Measurements from ENCODE around the gene LMCD1. TPM values are rescaled to one million over a fixed set of nuclear protein-coding genes. Genes with fewer than 3 reads are reported as not detected.

The LMCD1 gene
- 1 to 10 TPM in 1 of 2 experiments, under 1 TPM in 1; 0.99 to 1.1 TPM for total RNA-seq

GRCh38 chr3:8501371-8502131 lies at the start of gene LMCD1:
LMCD1 (plus strand) TSS chr3:8501823; CDS start chr3:8501939, 116 bp downstream.
- ChIA-PET CTCF (interaction anchor here (0.8 to 1.3 kb wide), 2 partner anchors 18 to 59 kb away, joined by 3 to 4 read pairs; no protein-coding TSS in a partner anchor), POLR2A (no interaction called here)
- Mint-ChIP-seq H3K27me3 (peaks cover 10% of the 10 kb centered on the region), H3K36me3 (ENCODE audit: low read depth) (no peaks in the 10 kb centered on the region), H3K9me3 (no peaks in the 10 kb centered on the region), H3K4me3 (peak within 1 kb of the TSS; percentile 74), H3K27ac (no peak within 1 kb of the TSS), H3K4me1 (peaks cover 14% of the 10 kb centered on the region)
- peak; percentile 80 for DNase-seq

GRCh38 chr3:8452112-8452511 lies 49.5 kb upstream of the LMCD1 start:
- no peak overlapping the region for H3K27ac Mint-ChIP-seq
- H3K4me1 Mint-ChIP-seq: no peaks in the 10 kb centered on the region
- ChIA-PET POLR2A (no interaction called here), CTCF (no interaction called here)
- H3K4me3 Mint-ChIP-seq: no peak overlapping the region
- peaks cover 7% of the 10 kb centered on the region for H3K27me3 Mint-ChIP-seq
- DNase-seq: no peak
- no peaks in the 10 kb centered on the region for H3K9me3 Mint-ChIP-seq
- H3K36me3 Mint-ChIP-seq (ENCODE audit: low read depth): no peaks in the 10 kb centered on the region

GRCh38 chr3:8453153-8453552 lies 48.5 kb upstream of the LMCD1 start:
- ChIA-PET CTCF (interaction anchor here (1.2 kb wide), 1 partner anchor 138 kb away, joined by 3 read pairs; no protein-coding TSS in a partner anchor), POLR2A (no interaction called here)

GRCh38 chr3:8455526-8456411 lies 45.9 kb upstream of the LMCD1 start:
- Mint-ChIP-seq H3K4me3 (no peak overlapping the region), H3K27me3 (peaks cover 7% of the 10 kb centered on the region), H3K9me3 (no peaks in the 10 kb centered on the region), H3K4me1 (no peaks in the 10 kb centered on the region), H3K27ac (no peak overlapping the region), H3K36me3 (ENCODE audit: low read depth) (no peaks in the 10 kb centered on the region)
- CTCF ChIA-PET: interaction anchor here (1.2 kb wide), 1 partner anchor 14 kb away, joined by 3 read pairs; no protein-coding TSS in a partner anchor
- POLR2A ChIA-PET: no interaction called here
- no peak for DNase-seq

More at GRCh38 chr3:8453153-8453552, 48.5 kb upstream of the LMCD1 start:
- no peak overlapping the region for H3K4me3 Mint-ChIP-seq
- no peaks in the 10 kb centered on the region for H3K9me3 Mint-ChIP-seq
- H3K27me3 Mint-ChIP-seq: peaks cover 7% of the 10 kb centered on the region
- no peak overlapping the region for H3K27ac Mint-ChIP-seq
- H3K4me1 Mint-ChIP-seq: no peaks in the 10 kb centered on the region
- no peak for DNase-seq
- no peaks in the 10 kb centered on the region for H3K36me3 Mint-ChIP-seq (ENCODE audit: low read depth)

- no peak for DNase-seq
- POLR2A ChIA-PET: no interaction called here
- H3K9me3 Mint-ChIP-seq: no peaks in the 10 kb centered on the region
- peaks cover 7% of the 10 kb centered on the region for H3K27me3 Mint-ChIP-seq
- H3K36me3 Mint-ChIP-seq (ENCODE audit: low read depth): no peaks in the 10 kb centered on the region
- no peaks in the 10 kb centered on the region for H3K4me1 Mint-ChIP-seq
- no peak overlapping the region for H3K27ac Mint-ChIP-seq
- CTCF ChIA-PET: interaction anchor here (1.2 kb wide), 1 partner anchor 14 kb away, joined by 3 read pairs; no protein-coding TSS in a partner anchor
- H3K4me3 Mint-ChIP-seq: no peak overlapping the region
Measured at GRCh38 chr3:8456412-8456811, 45.2 kb upstream of the LMCD1 start.

- CTCF ChIA-PET: interaction anchor here (1.2 kb wide), 1 partner anchor 13 kb away, joined by 3 read pairs; no protein-coding TSS in a partner anchor
Measured at GRCh38 chr3:8457039-8457438, 44.6 kb upstream of the LMCD1 start.

GRCh38 chr3:8458238-8458661 lies 43.4 kb upstream of the LMCD1 start:
- Mint-ChIP-seq H3K27ac (no peak overlapping the region), H3K9me3 (no peaks in the 10 kb centered on the region), H3K36me3 (ENCODE audit: low read depth) (no peaks in the 10 kb centered on the region), H3K4me1 (no peaks in the 10 kb centered on the region), H3K4me3 (no peak overlapping the region), H3K27me3 (peaks cover 7% of the 10 kb centered on the region)
- ChIA-PET CTCF (interaction anchor here (1.4 to 1.5 kb wide), 2 partner anchors 12 to 26 kb away, joined by 4 read pairs; no protein-coding TSS in a partner anchor), POLR2A (no interaction called here)
- no peak for DNase-seq

More at GRCh38 chr3:8457039-8457438, 44.6 kb upstream of the LMCD1 start:
- Mint-ChIP-seq H3K36me3 (ENCODE audit: low read depth) (no peaks in the 10 kb centered on the region), H3K9me3 (no peaks in the 10 kb centered on the region), H3K4me1 (no peaks in the 10 kb centered on the region), H3K27me3 (peaks cover 4% of the 10 kb centered on the region), H3K4me3 (no peak overlapping the region), H3K27ac (no peak overlapping the region)
- no peak for DNase-seq
- POLR2A ChIA-PET: no interaction called here

- H3K4me1 Mint-ChIP-seq: no peaks in the 10 kb centered on the region
- no peak overlapping the region for H3K27ac Mint-ChIP-seq
- H3K9me3 Mint-ChIP-seq: no peaks in the 10 kb centered on the region
- CTCF ChIA-PET: interaction anchor here (1.4 to 1.5 kb wide), 2 partner anchors 11 to 26 kb away, joined by 4 read pairs; no protein-coding TSS in a partner anchor
- POLR2A ChIA-PET: no interaction called here
- H3K27me3 Mint-ChIP-seq: peaks cover 7% of the 10 kb centered on the region
- no peaks in the 10 kb centered on the region for H3K36me3 Mint-ChIP-seq (ENCODE audit: low read depth)
- DNase-seq: no peak
- no peak overlapping the region for H3K4me3 Mint-ChIP-seq
Measured at GRCh38 chr3:8458711-8459110, 42.9 kb upstream of the LMCD1 start.

GRCh38 chr3:8460050-8460708 lies 41.4 kb upstream of the LMCD1 start:
- Mint-ChIP-seq H3K4me1 (no peaks in the 10 kb centered on the region), H3K9me3 (no peaks in the 10 kb centered on the region), H3K36me3 (ENCODE audit: low read depth) (no peaks in the 10 kb centered on the region), H3K27ac (no peak overlapping the region), H3K27me3 (peaks cover 3% of the 10 kb centered on the region), H3K4me3 (no peak overlapping the region)
- CTCF ChIA-PET: no interaction called here
- no peak for DNase-seq
- POLR2A ChIA-PET: no interaction called here

- Mint-ChIP-seq H3K36me3 (ENCODE audit: low read depth) (no peaks in the 10 kb centered on the region), H3K4me1 (no peaks in the 10 kb centered on the region), H3K9me3 (no peaks in the 10 kb centered on the region), H3K4me3 (no peak overlapping the region), H3K27me3 (peaks cover 3% of the 10 kb centered on the region), H3K27ac (no peak overlapping the region)
- ChIA-PET CTCF (no interaction called here), POLR2A (no interaction called here)
- DNase-seq: no peak
Measured at GRCh38 chr3:8460815-8461456, 40.7 kb upstream of the LMCD1 start.

GRCh38 chr3:8464668-8465067 lies 37.0 kb upstream of the LMCD1 start:
- DNase-seq: no peak
- no peak overlapping the region for H3K27ac Mint-ChIP-seq
- H3K4me1 Mint-ChIP-seq: no peaks in the 10 kb centered on the region
- no peak overlapping the region for H3K4me3 Mint-ChIP-seq
- ChIA-PET POLR2A (no interaction called here), CTCF (no interaction called here)
- peaks cover 6% of the 10 kb centered on the region for H3K27me3 Mint-ChIP-seq
- no peaks in the 10 kb centered on the region for H3K36me3 Mint-ChIP-seq (ENCODE audit: low read depth)
- H3K9me3 Mint-ChIP-seq: no peaks in the 10 kb centered on the region

GRCh38 chr3:8466526-8466925 lies 35.1 kb upstream of the LMCD1 start:
- ChIA-PET CTCF (no interaction called here), POLR2A (no interaction called here)
- no peaks in the 10 kb centered on the region for H3K4me1 Mint-ChIP-seq
- H3K27me3 Mint-ChIP-seq: peaks cover 6% of the 10 kb centered on the region
- no peak for DNase-seq
- no peak overlapping the region for H3K27ac Mint-ChIP-seq
- H3K4me3 Mint-ChIP-seq: no peak overlapping the region
- no peaks in the 10 kb centered on the region for H3K36me3 Mint-ChIP-seq (ENCODE audit: low read depth)
- no peaks in the 10 kb centered on the region for H3K9me3 Mint-ChIP-seq
